HCT116 (cell line): ENCODE measurements around the gene ORC5.

Experiments
- CTCF ChIP-seq, 3 experiments: fragments of 200-600 bp in 1 of 3; sonication (generic) in 1 of 3; IDR thresholded peaks in 2 of 3; conservative IDR thresholded peaks in 1 of 3; 2 replicates each; pipeline ENCODE4 v1.5.1; 2012 to 2017; ENCODE audit warnings: low read depth in 2 of 3, low read length in 2 of 3, antibody characterized with exemption in 1 of 3, borderline replicate concordance in 1 of 3, control low read depth in 1 of 3, mild to moderate bottlenecking in 1 of 3, mixed read lengths in 1 of 3, mixed run types in 1 of 3, moderate library complexity in 1 of 3; ENCODE audit not compliant: insufficient read depth in 1 of 3
- EZH2 ChIP-seq: fragments of 200-600 bp; sonication (generic); IDR thresholded peaks from 2 replicates; pipeline ENCODE4 v1.6.1; 2017; ENCODE audit warnings: antibody characterized with exemption, mixed run types
- EZH2phosphoT487 ChIP-seq: fragments of 200-600 bp; IDR thresholded peaks from 2 replicates; pipeline ENCODE4 v1.6.1; 2018; ENCODE audit warnings: antibody characterized with exemption, borderline replicate concordance
- MAX ChIP-seq: IDR thresholded peaks from 2 replicates; pipeline ENCODE4 v1.6.1; 2012
- POLR2A ChIP-seq: IDR thresholded peaks from 2 replicates; pipeline ENCODE4 v1.7.0; 2011; ENCODE audit warnings: borderline replicate concordance; ENCODE audit not compliant: insufficient read depth, insufficient read length; ENCODE audit errors: extremely low read depth
- POLR2AphosphoS5 ChIP-seq: IDR thresholded peaks from 2 replicates; pipeline ENCODE4 v1.6.1; 2011; ENCODE audit warnings: mild to moderate bottlenecking, low read depth, low read length, moderate library complexity
- RAD21 ChIP-seq: IDR thresholded peaks from 2 replicates; pipeline ENCODE4 v1.6.1; 2012; ENCODE audit warnings: low read depth, mild to moderate bottlenecking
- SIN3A ChIP-seq: IDR thresholded peaks from 2 replicates; pipeline ENCODE4 v1.6.1; 2012; ENCODE audit warnings: low read depth
- ZNF274 ChIP-seq: fragments of 200-500 bp; sonication (Bioruptor generic); IDR thresholded peaks from 2 replicates; pipeline ENCODE4 v1.6.1; 2014; ENCODE audit warnings: mild to moderate bottlenecking, low read depth, low read length, inconsistent platforms

GRCh38 chr7:104179178-104179577, 28.6 kb downstream of the ORC5 start:
- no peak for TF ChIP-seq EZH2
- TF ChIP-seq CTCF (IDR thresholded peaks at IDR 0.05 in 2 of 3, conservative IDR thresholded peaks at IDR 0.05 in 1 of 3; ENCODE audit: borderline replicate concordance in 1 of 3, insufficient read depth in 1 of 3, low read depth in 2 of 3, low read length in 2 of 3): no peak
- TF ChIP-seq EZH2phosphoT487: no peak
- no peak for TF ChIP-seq ZNF274
- no peak for TF ChIP-seq POLR2AphosphoS5
- no peak for TF ChIP-seq SIN3A
- TF ChIP-seq POLR2A: no peak
- TF ChIP-seq RAD21: no peak
- TF ChIP-seq MAX: no peak
